ENCODE results near the gene C2orf69. TPM values are rescaled to one million over a fixed set of nuclear protein-coding genes. Genes with fewer than 3 reads are reported as not detected.

The C2orf69 gene
- total RNA-seq, 1 experiment from 2014 or later: 22.0 TPM

GRCh38 chr2:199958014-199958413, 46.9 kb downstream of the C2orf69 start:
- H3T11ph ChIP-seq (ENCODE audit: low read length): no peak overlapping the region
- H4K91ac ChIP-seq (ENCODE audit: insufficient read length, low read depth, low read length): no peak overlapping the region
- no peaks in the 10 kb centered on the region for H3K9me3 ChIP-seq (ENCODE audit: control insufficient read depth, low read depth, low read length)
- no peak overlapping the region for H2BK5ac ChIP-seq (ENCODE audit: insufficient read length, low read length)
- peaks cover 19% of the 10 kb centered on the region; the same call in 1 of the 2 replicates for H3K79me2 ChIP-seq (ENCODE audit: insufficient read depth, low read length)
- peaks cover 3% of the 10 kb centered on the region; the same call in 1 of the 2 replicates for H3K4me1 ChIP-seq (ENCODE audit: insufficient read depth, low read length)
- Mint-ChIP-seq H3K4me1 (peaks cover 18 to 29% of the 10 kb centered on the region in 2 experiments), H3K27ac (no peak overlapping the region; a peak in 1 of 7 replicates), H3K9me3 (no peaks in the 10 kb centered on the region), H3K4me3 (peak overlapping the region; percentile 24 to 32; a peak in 3 of 5 replicates), H3K27me3 (ENCODE audit: low read depth) (no peaks in the 10 kb centered on the region), H3K36me3 (ENCODE audit: insufficient read depth in 1 of 3, low read depth in 3 of 3) (peaks cover 30 to 53% (median 45%) of the 10 kb centered on the region in 3 experiments)
- DNase-seq: no peak
- TF ChIP-seq CTCF (conservative IDR thresholded peaks at IDR 0.05): no peak
- H3K27ac ChIP-seq (ENCODE audit: insufficient read length, low read depth, low read length): no peak overlapping the region
- H3K4me2 ChIP-seq (ENCODE audit: insufficient read depth, insufficient read length, low read length): peak overlapping the region; percentile 23
- H2BK12ac ChIP-seq (ENCODE audit: insufficient read length, low read depth, low read length): no peak overlapping the region
- H4K20me1 ChIP-seq (ENCODE audit: control insufficient read depth, insufficient read depth, insufficient read length): no peaks in the 10 kb centered on the region
- peaks cover 4% of the 10 kb centered on the region for H3K79me1 ChIP-seq (ENCODE audit: insufficient read depth, low read depth, low read length, poor library complexity, severe bottlenecking)
- H3K23me2 ChIP-seq (ENCODE audit: insufficient read length, low read depth, low read length, poor library complexity, severe bottlenecking): peaks cover 8% of the 10 kb centered on the region
- no peak overlapping the region for H2AFZ ChIP-seq (ENCODE audit: low read length)
- no peak overlapping the region for H2BK120ac ChIP-seq (ENCODE audit: low read depth, low read length, poor library complexity, severe bottlenecking)
- WGBS (ENCODE audit: extremely low coverage, insufficient read length, low lambda C conversion rate): no CpG with 5 or more reads among the region's 4 CpGs
- no peak overlapping the region for H2BK15ac ChIP-seq (ENCODE audit: low read depth, low read length)
- H2BK20ac ChIP-seq (ENCODE audit: low read depth, low read length, poor library complexity, severe bottlenecking): no peak overlapping the region
- H3K18ac ChIP-seq (ENCODE audit: insufficient read length, low read depth, low read length): no peak overlapping the region
- no peak overlapping the region for H3K23ac ChIP-seq (ENCODE audit: insufficient read length, low read depth, low read length)
- H4K5ac ChIP-seq (ENCODE audit: insufficient read length, low read depth, low read length): no peak overlapping the region
- H4K8ac ChIP-seq (replicated peaks; ENCODE audit: insufficient read length, low read depth, low read length): no peak overlapping the region
- no peak overlapping the region for H3K14ac ChIP-seq (ENCODE audit: insufficient read depth, low read length)
- H2AK5ac ChIP-seq (ENCODE audit: insufficient read length, low read length): no peak overlapping the region
- H3K9ac ChIP-seq (ENCODE audit: extremely low read depth, insufficient read length, low read length): no peak overlapping the region
- no peaks in the 10 kb centered on the region for H3K27me3 ChIP-seq (ENCODE audit: insufficient read depth, low read length)
- H3K4ac ChIP-seq (ENCODE audit: low read depth, low read length): no peak overlapping the region
- no peak overlapping the region for H3K56ac ChIP-seq (ENCODE audit: insufficient read length, low read depth, low read length)

Measured in H9 (cell line).